SK-N-SH (cell line): ENCODE results near the gene SLC22A23.

Experiments
- ELF1 ChIP-seq: IDR thresholded peaks from 2 replicates; pipeline ENCODE4 v1.4.0; 2012
- EP300 ChIP-seq, 2 experiments: IDR thresholded peaks; 2 replicates each; pipeline versions ENCODE4 v1.4.0 to v1.6.1; 2012; ENCODE audit warnings: borderline replicate concordance in 1 of 2, low read depth in 1 of 2, low read length in 1 of 2
- FOXJ3 ChIP-seq: sonication (generic); formaldehyde crosslinking; IDR thresholded peaks from 2 replicates; pipeline ENCODE4 v1.5.1; 2020; ENCODE audit warnings: mild to moderate bottlenecking, missing genetic modification reagents
- GABPA ChIP-seq: IDR thresholded peaks from 2 replicates; pipeline ENCODE4 v1.4.0; 2012; ENCODE audit warnings: low read depth, mild to moderate bottlenecking
- JUND ChIP-seq: IDR thresholded peaks from 2 replicates; pipeline ENCODE4 v1.4.0; 2012
- POLR2AphosphoS5 ChIP-seq: IDR thresholded peaks from 2 replicates; pipeline ENCODE4 v1.6.1; 2012; ENCODE audit warnings: low read depth, low read length
- SIN3A ChIP-seq: IDR thresholded peaks from 2 replicates; pipeline ENCODE4 v1.6.1; 2012; ENCODE audit warnings: low read depth, mild to moderate bottlenecking, low read length, moderate library complexity, borderline replicate concordance
- SMC3 ChIP-seq: IDR thresholded peaks from 2 replicates; pipeline ENCODE4 v1.6.1; 2012; ENCODE audit warnings: low read depth, low read length, improper control_type of control experiment
- TCF12 ChIP-seq: IDR thresholded peaks from 2 replicates; pipeline ENCODE4 v1.4.0; 2012
- TF ChIP-seq, protein P1 (sequence below): fragments of 200-600 bp; sonication (generic); IDR thresholded peaks from 2 replicates; pipeline ENCODE4 v1.6.1; 2017; ENCODE audit warnings: antibody characterized with exemption, mild to moderate bottlenecking, moderate library complexity
- TF ChIP-seq, protein P2 (sequence below): fragments of 150-350 bp; IDR thresholded peaks from 2 replicates; pipeline ENCODE4 v1.6.1; 2017; ENCODE audit warnings: antibody characterized with exemption, low read length, low read depth, borderline replicate concordance
- TF ChIP-seq, protein P3 (sequence below): IDR thresholded peaks from 2 replicates; pipeline ENCODE4 v1.4.0; 2012; ENCODE audit warnings: low read depth
- TF ChIP-seq, protein P4 (sequence below): IDR thresholded peaks from 2 replicates; pipeline ENCODE4; 2012

DNA sequence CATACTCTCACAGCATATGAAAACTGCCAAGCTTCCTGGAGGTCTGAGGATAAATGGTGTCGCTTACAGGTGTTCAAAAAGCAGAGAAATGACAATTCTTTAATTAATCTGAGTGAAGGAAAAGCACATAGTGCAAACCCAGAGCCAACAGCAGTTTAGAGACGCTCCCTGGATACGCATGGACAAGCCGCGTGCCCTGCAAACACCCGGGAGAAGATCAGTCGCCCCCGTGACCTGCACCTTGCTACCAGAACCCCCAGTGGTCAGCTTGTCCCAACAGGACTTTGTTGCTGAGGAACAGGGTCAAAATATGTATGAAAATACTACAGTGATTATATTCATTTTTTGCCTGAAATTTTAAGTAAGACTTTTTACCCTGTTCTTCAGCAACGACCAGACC, 104.2 kb downstream of the SLC22A23 start:
- TF ChIP-seq, protein P1, sequence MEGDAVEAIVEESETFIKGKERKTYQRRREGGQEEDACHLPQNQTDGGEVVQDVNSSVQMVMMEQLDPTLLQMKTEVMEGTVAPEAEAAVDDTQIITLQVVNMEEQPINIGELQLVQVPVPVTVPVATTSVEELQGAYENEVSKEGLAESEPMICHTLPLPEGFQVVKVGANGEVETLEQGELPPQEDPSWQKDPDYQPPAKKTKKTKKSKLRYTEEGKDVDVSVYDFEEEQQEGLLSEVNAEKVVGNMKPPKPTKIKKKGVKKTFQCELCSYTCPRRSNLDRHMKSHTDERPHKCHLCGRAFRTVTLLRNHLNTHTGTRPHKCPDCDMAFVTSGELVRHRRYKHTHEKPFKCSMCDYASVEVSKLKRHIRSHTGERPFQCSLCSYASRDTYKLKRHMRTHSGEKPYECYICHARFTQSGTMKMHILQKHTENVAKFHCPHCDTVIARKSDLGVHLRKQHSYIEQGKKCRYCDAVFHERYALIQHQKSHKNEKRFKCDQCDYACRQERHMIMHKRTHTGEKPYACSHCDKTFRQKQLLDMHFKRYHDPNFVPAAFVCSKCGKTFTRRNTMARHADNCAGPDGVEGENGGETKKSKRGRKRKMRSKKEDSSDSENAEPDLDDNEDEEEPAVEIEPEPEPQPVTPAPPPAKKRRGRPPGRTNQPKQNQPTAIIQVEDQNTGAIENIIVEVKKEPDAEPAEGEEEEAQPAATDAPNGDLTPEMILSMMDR, result no peak
- TF ChIP-seq, protein P2, sequence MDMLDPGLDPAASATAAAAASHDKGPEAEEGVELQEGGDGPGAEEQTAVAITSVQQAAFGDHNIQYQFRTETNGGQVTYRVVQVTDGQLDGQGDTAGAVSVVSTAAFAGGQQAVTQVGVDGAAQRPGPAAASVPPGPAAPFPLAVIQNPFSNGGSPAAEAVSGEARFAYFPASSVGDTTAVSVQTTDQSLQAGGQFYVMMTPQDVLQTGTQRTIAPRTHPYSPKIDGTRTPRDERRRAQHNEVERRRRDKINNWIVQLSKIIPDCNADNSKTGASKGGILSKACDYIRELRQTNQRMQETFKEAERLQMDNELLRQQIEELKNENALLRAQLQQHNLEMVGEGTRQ, result no peak
- TF ChIP-seq, protein P3, sequence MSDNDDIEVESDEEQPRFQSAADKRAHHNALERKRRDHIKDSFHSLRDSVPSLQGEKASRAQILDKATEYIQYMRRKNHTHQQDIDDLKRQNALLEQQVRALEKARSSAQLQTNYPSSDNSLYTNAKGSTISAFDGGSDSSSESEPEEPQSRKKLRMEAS, result no peak
- no peak for TF ChIP-seq TCF12
- TF ChIP-seq GABPA, result no peak
- TF ChIP-seq ELF1, result no peak
- no peak for TF ChIP-seq JUND
- no peak for TF ChIP-seq POLR2AphosphoS5
- TF ChIP-seq, protein P4, sequence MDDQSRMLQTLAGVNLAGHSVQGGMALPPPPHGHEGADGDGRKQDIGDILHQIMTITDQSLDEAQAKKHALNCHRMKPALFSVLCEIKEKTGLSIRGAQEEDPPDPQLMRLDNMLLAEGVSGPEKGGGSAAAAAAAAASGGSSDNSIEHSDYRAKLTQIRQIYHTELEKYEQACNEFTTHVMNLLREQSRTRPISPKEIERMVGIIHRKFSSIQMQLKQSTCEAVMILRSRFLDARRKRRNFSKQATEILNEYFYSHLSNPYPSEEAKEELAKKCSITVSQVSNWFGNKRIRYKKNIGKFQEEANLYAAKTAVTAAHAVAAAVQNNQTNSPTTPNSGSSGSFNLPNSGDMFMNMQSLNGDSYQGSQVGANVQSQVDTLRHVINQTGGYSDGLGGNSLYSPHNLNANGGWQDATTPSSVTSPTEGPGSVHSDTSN, result no peak
- no peak for TF ChIP-seq EP300 (IDR thresholded peaks at IDR 0.05; ENCODE audit: borderline replicate concordance in 1 of 2, low read depth in 1 of 2, low read length in 1 of 2)
- no peak for TF ChIP-seq SIN3A
- TF ChIP-seq FOXJ3 (CRISPR knock-in tag), result no peak
- TF ChIP-seq SMC3, result no peak
